Breast epithelium (tissue), 4 donors: ENCODE measurements around the gene EIF2D. TPM values are rescaled to one million over a fixed set of nuclear protein-coding genes. Genes with fewer than 3 reads are reported as not detected.
"Not testable (repeated sequence)": the region's sequence is repeated elsewhere in the genome, so short reads cannot be mapped to it uniquely, and the experiment has no call there.

Experiments used
- DNase-seq, 2 donors: peaks; one replicate each; pipeline ENCODE4 v3.0.0-alpha.2; 2019; ENCODE audit warnings: low spot score in 2 of 2
- H3K27ac ChIP-seq, 2 donors: fragments of 200-600 bp; sonication (generic) in 1 of 2; one replicate each; pipeline ENCODE4 v1.5.1; 2016 to 2019; ENCODE audit warnings: mild to moderate bottlenecking in 1 of 2
- H3K27me3 ChIP-seq, 2 donors: fragments of 200-600 bp; sonication (generic) in 1 of 2; one replicate each; pipeline versions ENCODE4 v1.5.1 to v1.6.0; 2017 to 2019; ENCODE audit warnings: control low read depth in 1 of 2, mild to moderate bottlenecking in 1 of 2
- H3K36me3 ChIP-seq: fragments of 200-600 bp; one replicate; pipeline ENCODE4 v1.5.1; 2019
- H3K4me1 ChIP-seq, 2 donors: fragments of 200-600 bp; sonication (generic); one replicate each; pipeline ENCODE4 v1.5.1; 2016 to 2019; ENCODE audit warnings: control low read depth in 1 of 2
- H3K4me3 ChIP-seq, 3 donors: fragments of 200-600 bp; sonication (generic); 1 replicate in 2 of 3; 2 replicates in 1 of 3; pipeline ENCODE4 v1.5.1; 2016 to 2019; ENCODE audit warnings: mild to moderate bottlenecking in 3 of 3, moderate library complexity in 2 of 3
- H3K9me3 ChIP-seq, 2 donors: fragments of 200-600 bp; sonication (generic) in 1 of 2; one replicate each; pipeline ENCODE4 v1.5.1; 2016 to 2019; ENCODE audit warnings: control low read depth in 1 of 2
- POLR2A ChIP-seq: fragments of 450-650 bp; IDR thresholded peaks from one replicate; pipeline ENCODE4 v1.6.1; 2016; ENCODE audit warnings: antibody characterized with exemption, mild to moderate bottlenecking, moderate library complexity
- POLR2AphosphoS5 ChIP-seq, 3 donors: sonication (generic); formaldehyde crosslinking; IDR thresholded peaks; one replicate each; pipeline ENCODE4 v1.6.1; 2017; ENCODE audit warnings: antibody characterized with exemption in 3 of 3
- intact Hi-C: fragments of 100-400 bp; cut with DNase I; formaldehyde crosslinking; loops from one replicate; pipeline ENCODE4 v1.15.1; 2023; ENCODE audit warnings: low total_unique reads
- total RNA-seq, 3 donors: library from RNA; depleted of rRNA; stranded (reverse); fragments of >200 nt; gene quantifications; one replicate each; pipeline ENCODE4 v1.1.0, GENCODE V29; 2016
- TF ChIP-seq, protein P1 (sequence below), 3 donors: fragments of 450-650 bp; IDR thresholded peaks; one replicate each; pipeline ENCODE4 v1.5.1; 2016 to 2017; ENCODE audit warnings: antibody characterized with exemption in 3 of 3, mild to moderate bottlenecking in 3 of 3, moderate library complexity in 3 of 3

The EIF2D gene
- total RNA-seq, 3 donors from 2014 or later = 55.4 to 70.1 (median 68.6) TPM

DNA sequence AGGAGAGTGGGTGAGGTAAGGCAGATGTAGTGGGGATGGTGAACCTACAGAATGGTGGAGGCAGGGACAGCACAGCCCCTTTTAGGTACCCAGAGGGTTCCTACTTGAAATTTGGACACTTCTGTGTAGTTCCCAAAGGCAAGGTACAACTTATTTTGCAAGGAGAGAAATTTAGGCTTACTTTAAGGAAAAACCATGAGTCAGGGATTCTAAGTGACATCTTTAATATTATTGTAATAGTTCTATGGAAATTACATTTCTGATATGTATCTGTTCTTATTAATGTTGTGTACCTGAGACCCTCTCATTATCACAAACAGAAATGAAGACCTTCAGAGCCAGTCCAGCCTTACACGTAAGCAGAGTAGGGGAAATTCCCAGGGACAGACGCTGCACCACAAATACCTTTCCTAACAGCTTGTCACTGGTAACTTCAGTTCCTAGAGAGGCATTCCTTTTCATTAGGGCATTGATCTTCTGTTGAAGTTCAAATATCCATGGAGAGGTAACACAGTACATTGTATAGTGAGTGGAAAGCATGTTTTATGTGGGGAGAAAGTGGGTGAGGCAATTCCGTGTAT is 30.9 kb upstream of the EIF2D start:
- Histone ChIP-seq H3K27me3 (no peaks in the 10 kb centered on the region), H3K4me1 (no peaks in the 10 kb centered on the region), H3K27ac (no peak overlapping the region), H3K9me3 (no peaks in the 10 kb centered on the region), H3K4me3 (no peak overlapping the region), H3K36me3 (peaks cover 4% of the 10 kb centered on the region)
- no peak for DNase-seq
- no peak for TF ChIP-seq POLR2AphosphoS5 (IDR thresholded peaks at IDR 0.05)
- TF ChIP-seq, protein P1, sequence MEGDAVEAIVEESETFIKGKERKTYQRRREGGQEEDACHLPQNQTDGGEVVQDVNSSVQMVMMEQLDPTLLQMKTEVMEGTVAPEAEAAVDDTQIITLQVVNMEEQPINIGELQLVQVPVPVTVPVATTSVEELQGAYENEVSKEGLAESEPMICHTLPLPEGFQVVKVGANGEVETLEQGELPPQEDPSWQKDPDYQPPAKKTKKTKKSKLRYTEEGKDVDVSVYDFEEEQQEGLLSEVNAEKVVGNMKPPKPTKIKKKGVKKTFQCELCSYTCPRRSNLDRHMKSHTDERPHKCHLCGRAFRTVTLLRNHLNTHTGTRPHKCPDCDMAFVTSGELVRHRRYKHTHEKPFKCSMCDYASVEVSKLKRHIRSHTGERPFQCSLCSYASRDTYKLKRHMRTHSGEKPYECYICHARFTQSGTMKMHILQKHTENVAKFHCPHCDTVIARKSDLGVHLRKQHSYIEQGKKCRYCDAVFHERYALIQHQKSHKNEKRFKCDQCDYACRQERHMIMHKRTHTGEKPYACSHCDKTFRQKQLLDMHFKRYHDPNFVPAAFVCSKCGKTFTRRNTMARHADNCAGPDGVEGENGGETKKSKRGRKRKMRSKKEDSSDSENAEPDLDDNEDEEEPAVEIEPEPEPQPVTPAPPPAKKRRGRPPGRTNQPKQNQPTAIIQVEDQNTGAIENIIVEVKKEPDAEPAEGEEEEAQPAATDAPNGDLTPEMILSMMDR (IDR thresholded peaks at IDR 0.05) = no peak
- intact Hi-C loops = no loop called here

DNA sequence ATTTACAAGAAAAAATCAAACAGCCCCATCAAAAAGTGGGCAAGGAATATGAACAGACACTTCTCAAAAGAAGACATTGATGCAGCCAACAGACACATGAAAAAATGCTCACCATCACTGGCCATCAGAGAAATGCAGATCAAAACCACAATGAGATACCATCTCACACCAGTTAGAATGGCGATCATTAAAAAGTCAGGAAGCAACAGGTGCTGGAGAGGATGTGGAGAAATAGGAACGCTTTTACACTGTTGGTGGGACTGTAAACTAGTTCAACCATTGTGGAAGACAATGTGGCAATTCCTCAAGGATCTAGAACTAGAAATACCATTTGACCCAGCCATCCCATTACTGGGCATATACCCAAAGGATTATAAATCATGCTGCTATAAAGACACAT is 29.8 kb upstream of the EIF2D start:
- not testable (repeated sequence) for H3K4me1 ChIP-seq, H3K27ac ChIP-seq, DNase-seq

DNA sequence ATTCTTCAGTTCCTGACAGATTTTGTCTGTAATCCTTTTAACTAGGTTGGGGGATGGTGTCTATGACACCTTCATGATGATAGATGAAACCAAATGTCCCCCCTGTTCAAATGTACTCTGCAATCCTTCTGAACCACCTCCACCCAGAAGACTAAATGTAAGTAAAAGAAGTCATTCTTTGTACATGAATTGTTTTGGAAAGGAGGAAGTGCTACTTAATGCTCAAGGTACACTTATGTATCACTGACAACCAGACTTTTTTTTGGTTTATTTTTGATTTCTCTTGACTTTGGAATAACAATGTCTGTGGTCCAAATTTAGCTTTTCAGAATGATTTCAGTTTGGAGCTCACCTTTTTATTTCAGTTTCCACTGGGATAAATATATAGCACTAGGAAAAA is 25.3 kb upstream of the EIF2D start:
- H3K4me1 ChIP-seq = peaks cover 3 to 4% of the 10 kb centered on the region in 2 donors
- peak overlapping the region in 1 of 2 donors; percentile 22 for H3K27ac ChIP-seq
- DNase-seq = no peak
- H3K27me3 ChIP-seq = no peaks in the 10 kb centered on the region
- H3K9me3 ChIP-seq = no peaks in the 10 kb centered on the region
- TF ChIP-seq, protein P1 (IDR thresholded peaks at IDR 0.05) = no peak
- TF ChIP-seq POLR2AphosphoS5 (IDR thresholded peaks at IDR 0.05) = no peak
- TF ChIP-seq POLR2A = no peak
- intact Hi-C loops = no loop called here
- no peaks in the 10 kb centered on the region for H3K36me3 ChIP-seq
- H3K4me3 ChIP-seq = peak overlapping the region in 1 of 3 donors; percentile 84

More for the DNA sequence above, 29.8 kb upstream of the EIF2D start:
- H3K9me3 ChIP-seq, intact Hi-C loops, H3K36me3 ChIP-seq, H3K4me3 ChIP-seq, H3K27me3 ChIP-seq: not testable (repeated sequence)

DNA sequence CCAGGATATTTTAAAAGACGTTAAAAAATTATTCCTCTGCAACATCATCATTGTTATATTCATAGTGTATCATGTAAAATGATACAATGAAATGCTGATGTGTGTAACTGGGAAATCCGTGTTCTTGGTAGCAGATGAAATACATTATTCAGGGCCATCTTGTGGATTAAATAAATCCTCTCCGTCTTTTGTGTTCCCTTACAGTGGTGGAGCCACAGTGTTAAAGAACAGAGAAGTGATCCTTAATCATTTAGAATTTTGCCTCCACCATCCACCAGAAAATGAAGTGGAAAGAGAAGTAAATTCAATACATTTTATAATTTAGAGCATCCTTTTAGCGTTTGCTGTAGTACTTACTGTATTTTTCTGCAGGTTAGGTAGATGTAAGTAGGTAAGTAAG is 24.4 kb upstream of the EIF2D start:
- Histone ChIP-seq H3K9me3 (no peaks in the 10 kb centered on the region), H3K27me3 (no peaks in the 10 kb centered on the region), H3K4me1 (peaks cover 3 to 4% of the 10 kb centered on the region in 2 donors), H3K27ac (peak overlapping the region; percentile 22 to 29), H3K4me3 (peak overlapping the region in 1 of 3 donors; percentile 84), H3K36me3 (no peaks in the 10 kb centered on the region)
- intact Hi-C loops = no loop called here
- no peak for DNase-seq
- no peak for TF ChIP-seq POLR2AphosphoS5 (IDR thresholded peaks at IDR 0.05)
- TF ChIP-seq POLR2A = no peak
- TF ChIP-seq, protein P1 (IDR thresholded peaks at IDR 0.05) = no peak

DNA sequence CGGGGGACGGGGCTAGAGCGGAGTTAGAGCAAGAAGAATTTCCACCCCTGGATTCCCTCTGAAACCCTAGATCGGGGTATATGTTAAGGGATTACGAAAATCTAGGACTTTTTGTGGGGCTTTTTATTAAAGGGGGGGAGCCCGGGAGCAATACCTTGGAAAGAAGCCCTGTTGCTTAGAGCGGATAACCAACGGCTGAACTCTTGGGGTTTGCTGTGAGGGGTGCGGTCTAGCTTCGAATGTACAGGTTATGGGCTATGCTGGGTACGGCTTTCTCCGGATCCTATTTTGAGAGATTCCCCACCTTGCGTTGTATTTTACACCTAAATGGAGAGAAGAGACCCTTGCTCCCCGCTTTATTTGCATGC is 23.7 kb upstream of the EIF2D start:
- Histone ChIP-seq H3K27me3 (no peaks in the 10 kb centered on the region), H3K9me3 (no peaks in the 10 kb centered on the region), H3K36me3 (no peaks in the 10 kb centered on the region), H3K27ac (peak overlapping the region; percentile 90 to 92), H3K4me1 (peaks cover 3 to 4% of the 10 kb centered on the region in 2 donors), H3K4me3 (peak overlapping the region; percentile 84 to 90 (median 85))
- intact Hi-C loops = no loop called here
- no peak for DNase-seq
- TF ChIP-seq POLR2A (no peak), POLR2AphosphoS5 (IDR thresholded peaks at IDR 0.05) (no peak)
- TF ChIP-seq, protein P1 (IDR thresholded peaks at IDR 0.05) = no peak
